ENCODE measurements around the gene ADAD2. TPM values are rescaled to one million over a fixed set of nuclear protein-coding genes. Genes with fewer than 3 reads are reported as not detected.

Gene ADAD2
- total and polyA plus RNA-seq, 9 of the 15 experiments (the other 6 are each of a cell fraction or from before 2014, with no cell fraction given): 0.07 TPM; not detected in 8

DNA sequence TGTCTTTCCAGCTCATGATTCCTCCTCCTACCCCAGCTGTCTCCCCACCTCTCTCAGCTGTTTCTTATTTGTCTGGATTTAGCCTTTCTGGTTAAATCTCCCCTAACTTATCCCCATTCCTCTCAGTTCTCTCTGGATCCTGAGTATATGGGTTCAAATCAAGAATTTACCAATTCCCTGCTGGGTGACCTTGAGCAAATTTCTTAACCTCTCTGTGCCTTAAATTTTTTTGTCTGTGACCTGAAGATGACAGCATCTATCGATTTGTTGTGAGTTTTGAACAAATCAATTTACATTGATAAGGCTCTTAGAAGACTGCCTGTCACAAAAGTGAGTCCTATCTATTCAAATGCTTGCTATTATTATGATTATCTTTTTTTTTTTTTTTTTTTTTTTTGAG lies 50.8 kb downstream of the ADAD2 start:
- Histone ChIP-seq H3K79me2 (ENCODE audit: control insufficient read depth, insufficient read depth, low read length) (no peaks in the 10 kb centered on the region), H3K9me1 (ENCODE audit: control insufficient read depth, insufficient read depth, low read length) (no peaks in the 10 kb centered on the region), H3K9ac (ENCODE audit: insufficient read depth in 1 of 2, low read depth in 2 of 2, low read length in 2 of 2) (no peak overlapping the region), H3K27me3 (ENCODE audit: control insufficient read depth in 2 of 2, insufficient read depth in 2 of 2, low read length in 2 of 2) (peaks cover 39 to 62% of the 10 kb centered on the region in 2 experiments), H3K36me3 (ENCODE audit: control insufficient read depth, insufficient read depth, low read length) (no peaks in the 10 kb centered on the region), H2AFZ (ENCODE audit: low read depth, low read length) (no peak overlapping the region), H3K4me2 (ENCODE audit: insufficient read depth, low read length) (no peak overlapping the region), H3K9me3 (replicated peaks; ENCODE audit: control insufficient read depth, insufficient read depth, low read depth, low read length) (no peaks in the 10 kb centered on the region), H4K20me1 (replicated peaks; ENCODE audit: control insufficient read depth, insufficient read depth, low read length) (peaks cover 4% of the 10 kb centered on the region; the same call in 1 of the 2 replicates), H3K4me1 (replicated peaks in 1 of 2; ENCODE audit: control insufficient read depth in 2 of 2, insufficient read depth in 2 of 2, low read length in 2 of 2) (peaks cover 2 to 4% of the 10 kb centered on the region in 2 experiments; a peak in 1 of 5 replicates), H3K27ac (ENCODE audit: extremely low read depth, low read depth, low read length) (no peak overlapping the region), H3K4me3 (no peak overlapping the region)
- DNase-seq (ENCODE audit: extremely low read depth in 1 of 4, low spot score in 3 of 4) (no peak), FAIRE-seq (no peak), ATAC-seq (no peak)
- BruUV-seq (replicated peaks): no TSS peak
- TF ChIP-seq KDM1A (IDR thresholded peaks at IDR 0.05) (peak; percentile 24 to 33; a peak in 1 of 4 replicates), ZFP36 (IDR thresholded peaks at IDR 0.05; ENCODE audit: low read depth, low read length, partially characterized antibody) (peak; percentile 65), RBM25 (IDR thresholded peaks at IDR 0.05; ENCODE audit: low read depth, low read length, severe bottlenecking) (peak; percentile 55), BCOR (IDR thresholded peaks at IDR 0.05) (0 out of 2 replicates have a peak, but pooled peaks have one; percentile 54), FOXJ2 (tag; IDR thresholded peaks at IDR 0.05) (no peak), HLTF (IDR thresholded peaks at IDR 0.05) (no peak)
- ChIA-PET POLR2A (interaction anchor here (0.7 to 0.9 kb wide), 2 partner anchors 14 to 15 kb away, joined by 3 read pairs; no protein-coding TSS in a partner anchor), CTCF (ENCODE audit: low intra/inter-chr PET ratio) (no interaction called here)
- WGBS (ENCODE audit: insufficient coverage, low coverage, missing lambda C conversion rate): 0% methylated on average over 1 of the region's 1 CpG
- in situ Hi-C loops (cut with MboI): no loop called here
- intact Hi-C loops (cut with micrococcal nuclease): no loop called here

DNA sequence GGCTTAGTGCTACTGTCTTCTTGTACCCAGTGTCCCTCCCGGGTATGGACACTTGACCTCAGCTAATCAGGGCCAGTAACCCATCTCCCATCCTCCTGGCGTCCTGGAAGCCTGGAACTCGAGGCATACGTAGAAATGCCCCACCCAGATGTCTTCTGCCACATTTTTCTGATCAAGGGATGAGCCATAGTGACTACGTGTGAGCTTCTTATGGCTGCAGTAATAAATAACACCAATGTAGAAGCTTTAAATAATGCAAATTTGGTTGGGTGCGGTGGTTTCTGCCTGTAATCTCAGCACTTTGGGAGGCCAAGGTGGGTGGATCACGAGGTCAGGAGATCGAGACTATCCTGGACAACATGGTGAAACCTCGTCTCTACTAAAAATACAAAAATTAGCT lies 51.9 kb downstream of the ADAD2 start:
- H3K36me3 ChIP-seq (ENCODE audit: control insufficient read depth, insufficient read depth, low read length): no peaks in the 10 kb centered on the region
- in situ Hi-C loops (cut with MboI) (no loop called here), intact Hi-C loops (cut with micrococcal nuclease) (no loop called here)
- H3K9ac ChIP-seq (ENCODE audit: insufficient read depth in 1 of 2, low read depth in 2 of 2, low read length in 2 of 2): no peak overlapping the region
- no peaks in the 10 kb centered on the region for H3K79me2 ChIP-seq (ENCODE audit: control insufficient read depth, insufficient read depth, low read length)
- H3K9me3 ChIP-seq (replicated peaks; ENCODE audit: control insufficient read depth, insufficient read depth, low read depth, low read length): no peaks in the 10 kb centered on the region
- ChIA-PET CTCF (ENCODE audit: low intra/inter-chr PET ratio) (no interaction called here), POLR2A (interaction anchor here (0.9 kb wide), 1 partner anchor 14 kb away, joined by 3 read pairs; no protein-coding TSS in a partner anchor)
- no TSS peak for BruUV-seq (replicated peaks)
- DNase-seq (ENCODE audit: extremely low read depth in 1 of 4, low spot score in 3 of 4) (no peak), ATAC-seq (no peak), FAIRE-seq (no peak)
- WGBS (ENCODE audit: insufficient coverage, low coverage, missing lambda C conversion rate): 4% methylated on average over 9 of the region's 9 CpGs
- no peak overlapping the region for H2AFZ ChIP-seq (ENCODE audit: low read depth, low read length)
- peaks cover 30 to 54% of the 10 kb centered on the region in 2 experiments for H3K27me3 ChIP-seq (ENCODE audit: control insufficient read depth in 2 of 2, insufficient read depth in 2 of 2, low read length in 2 of 2)
- H3K27ac ChIP-seq (ENCODE audit: extremely low read depth, low read depth, low read length): no peak overlapping the region
- no peak overlapping the region for H3K4me3 ChIP-seq
- H4K20me1 ChIP-seq (replicated peaks; ENCODE audit: control insufficient read depth, insufficient read depth, low read length): no peaks in the 10 kb centered on the region; the same call in 1 of the 2 replicates
- H3K9me1 ChIP-seq (ENCODE audit: control insufficient read depth, insufficient read depth, low read length): no peaks in the 10 kb centered on the region
- 0 out of 5 replicates have a peak, but pooled peaks cover 0 to 2% of the 10 kb centered on the region in 2 experiments for H3K4me1 ChIP-seq (replicated peaks in 1 of 2; ENCODE audit: control insufficient read depth in 2 of 2, insufficient read depth in 2 of 2, low read length in 2 of 2)
- H3K4me2 ChIP-seq (ENCODE audit: insufficient read depth, low read length): no peak overlapping the region
- no peak for TF ChIP-seq TFAM (CRISPR knock-in tag; conservative IDR thresholded peaks at IDR 0.05)
- no peak for TF ChIP-seq ZNF274 (IDR thresholded peaks at IDR 0.05; ENCODE audit: borderline replicate concordance, low read depth, low read length)
- no peak for TF ChIP-seq TAF7 (tag; IDR thresholded peaks at IDR 0.05)
- TF ChIP-seq RBM17 (IDR thresholded peaks at IDR 0.05; ENCODE audit: borderline replicate concordance, low read depth, low read length): no peak
- TF ChIP-seq NRF1 (conservative IDR thresholded peaks at IDR 0.05 in 1 of 2, IDR thresholded peaks at IDR 0.05 in 1 of 2): no peak
- TF ChIP-seq, protein P1, sequence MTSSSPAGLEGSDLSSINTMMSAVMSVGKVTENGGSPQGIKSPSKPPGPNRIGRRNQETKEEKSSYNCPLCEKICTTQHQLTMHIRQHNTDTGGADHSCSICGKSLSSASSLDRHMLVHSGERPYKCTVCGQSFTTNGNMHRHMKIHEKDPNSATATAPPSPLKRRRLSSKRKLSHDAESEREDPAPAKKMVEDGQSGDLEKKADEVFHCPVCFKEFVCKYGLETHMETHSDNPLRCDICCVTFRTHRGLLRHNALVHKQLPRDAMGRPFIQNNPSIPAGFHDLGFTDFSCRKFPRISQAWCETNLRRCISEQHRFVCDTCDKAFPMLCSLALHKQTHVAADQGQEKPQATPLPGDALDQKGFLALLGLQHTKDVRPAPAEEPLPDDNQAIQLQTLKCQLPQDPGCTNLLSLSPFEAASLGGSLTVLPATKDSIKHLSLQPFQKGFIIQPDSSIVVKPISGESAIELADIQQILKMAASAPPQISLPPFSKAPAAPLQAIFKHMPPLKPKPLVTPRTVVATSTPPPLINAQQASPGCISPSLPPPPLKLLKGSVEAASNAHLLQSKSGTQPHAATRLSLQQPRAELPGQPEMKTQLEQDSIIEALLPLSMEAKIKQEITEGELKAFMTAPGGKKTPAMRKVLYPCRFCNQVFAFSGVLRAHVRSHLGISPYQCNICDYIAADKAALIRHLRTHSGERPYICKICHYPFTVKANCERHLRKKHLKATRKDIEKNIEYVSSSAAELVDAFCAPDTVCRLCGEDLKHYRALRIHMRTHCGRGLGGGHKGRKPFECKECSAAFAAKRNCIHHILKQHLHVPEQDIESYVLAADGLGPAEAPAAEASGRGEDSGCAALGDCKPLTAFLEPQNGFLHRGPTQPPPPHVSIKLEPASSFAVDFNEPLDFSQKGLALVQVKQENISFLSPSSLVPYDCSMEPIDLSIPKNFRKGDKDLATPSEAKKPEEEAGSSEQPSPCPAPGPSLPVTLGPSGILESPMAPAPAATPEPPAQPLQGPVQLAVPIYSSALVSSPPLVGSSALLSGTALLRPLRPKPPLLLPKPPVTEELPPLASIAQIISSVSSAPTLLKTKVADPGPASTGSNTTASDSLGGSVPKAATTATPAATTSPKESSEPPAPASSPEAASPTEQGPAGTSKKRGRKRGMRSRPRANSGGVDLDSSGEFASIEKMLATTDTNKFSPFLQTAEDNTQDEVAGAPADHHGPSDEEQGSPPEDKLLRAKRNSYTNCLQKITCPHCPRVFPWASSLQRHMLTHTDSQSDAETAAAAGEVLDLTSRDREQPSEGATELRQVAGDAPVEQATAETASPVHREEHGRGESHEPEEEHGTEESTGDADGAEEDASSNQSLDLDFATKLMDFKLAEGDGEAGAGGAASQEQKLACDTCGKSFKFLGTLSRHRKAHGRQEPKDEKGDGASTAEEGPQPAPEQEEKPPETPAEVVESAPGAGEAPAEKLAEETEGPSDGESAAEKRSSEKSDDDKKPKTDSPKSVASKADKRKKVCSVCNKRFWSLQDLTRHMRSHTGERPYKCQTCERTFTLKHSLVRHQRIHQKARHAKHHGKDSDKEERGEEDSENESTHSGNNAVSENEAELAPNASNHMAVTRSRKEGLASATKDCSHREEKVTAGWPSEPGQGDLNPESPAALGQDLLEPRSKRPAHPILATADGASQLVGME (CRISPR knock-in tag; IDR thresholded peaks at IDR 0.05): no peak

Data from K562 (cell line).